ENCODE measurements around the gene BUD31. TPM values are rescaled to one million over a fixed set of nuclear protein-coding genes. Genes with fewer than 3 reads are reported as not detected.

Gene BUD31
- polyA plus RNA-seq, 12 donors, result 72.5 to 139 (median 77.8) TPM; not detected in 1

DNA sequence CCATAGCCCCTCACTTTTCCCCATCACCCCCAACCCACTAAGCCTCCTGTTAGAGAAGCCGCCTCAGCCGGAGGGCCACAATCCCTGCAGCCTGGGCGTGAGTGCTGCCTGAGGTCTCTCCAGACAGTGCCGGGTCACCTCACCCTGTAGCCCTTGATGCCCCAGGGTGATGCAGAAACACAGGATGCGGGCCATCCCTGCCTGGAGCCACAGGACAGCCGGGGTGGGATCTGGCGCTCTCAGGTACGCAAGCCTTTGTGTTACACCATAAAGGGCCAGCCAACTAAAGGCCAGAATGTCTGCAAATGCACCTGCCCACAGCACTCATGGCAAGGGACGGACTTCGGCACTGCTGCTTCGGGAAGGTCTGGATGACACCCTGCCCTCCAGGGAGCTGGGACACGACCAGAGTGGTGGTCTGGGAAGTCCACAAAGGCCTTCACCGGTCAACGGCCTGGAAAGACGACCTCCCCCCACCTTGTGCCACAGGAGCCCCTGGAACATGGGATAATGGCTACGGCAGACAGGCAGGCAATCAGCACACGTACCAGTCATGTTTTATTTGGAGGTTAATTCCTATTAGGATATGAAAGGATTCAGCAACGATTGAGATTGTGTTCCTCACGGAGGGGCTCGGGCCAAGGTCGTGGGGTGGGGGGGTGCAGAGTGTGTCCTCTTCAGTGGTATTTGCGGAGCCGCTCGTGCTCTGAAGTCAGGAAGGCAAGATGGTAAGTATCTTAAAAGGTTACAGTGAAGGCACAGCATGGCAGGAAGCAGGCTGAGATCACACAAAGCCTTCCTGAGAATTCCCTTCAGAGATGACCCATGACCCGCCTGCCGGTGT is 49.1 kb downstream of the BUD31 start:
- no peak for DNase-seq

DNA sequence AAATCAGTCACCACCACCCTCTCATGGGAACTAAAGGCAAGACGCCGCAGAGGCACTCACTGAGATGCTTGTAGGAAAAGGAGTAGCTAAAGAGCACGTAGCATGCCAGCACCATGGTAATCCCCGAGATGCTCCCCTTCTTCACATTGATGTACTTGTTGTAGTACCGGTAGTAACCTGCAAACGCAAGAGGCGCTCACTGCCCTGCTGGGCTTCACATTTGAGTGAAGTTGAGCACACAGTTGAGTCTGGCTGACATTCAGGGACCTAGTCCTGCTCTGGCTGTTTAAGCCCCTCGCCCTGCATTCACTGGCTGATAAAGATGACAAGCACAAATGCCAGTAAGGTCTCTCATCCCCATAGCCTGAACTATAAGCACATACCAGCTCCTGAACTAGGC is 50.3 kb downstream of the BUD31 start:
- no peak for DNase-seq

DNA sequence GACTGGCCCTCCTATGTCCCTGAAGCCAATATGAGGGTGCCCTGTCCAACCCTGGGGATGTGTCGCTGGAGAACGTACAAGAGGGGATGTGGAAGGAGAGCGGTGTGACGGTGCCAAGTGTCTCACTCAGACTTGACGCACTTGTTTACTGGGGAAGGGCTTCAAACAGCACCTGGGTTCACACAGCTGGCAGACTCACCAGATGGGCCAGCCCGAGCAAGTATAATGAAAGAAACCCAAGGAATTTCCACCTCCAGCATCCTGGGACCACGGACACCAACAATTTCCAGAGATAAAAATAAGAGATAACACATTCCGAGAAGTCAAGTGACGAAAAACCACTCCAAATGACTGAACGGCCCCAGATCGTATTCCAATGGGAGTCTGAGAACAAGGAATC is 51.9 kb downstream of the BUD31 start:
- no peak for DNase-seq

DNA sequence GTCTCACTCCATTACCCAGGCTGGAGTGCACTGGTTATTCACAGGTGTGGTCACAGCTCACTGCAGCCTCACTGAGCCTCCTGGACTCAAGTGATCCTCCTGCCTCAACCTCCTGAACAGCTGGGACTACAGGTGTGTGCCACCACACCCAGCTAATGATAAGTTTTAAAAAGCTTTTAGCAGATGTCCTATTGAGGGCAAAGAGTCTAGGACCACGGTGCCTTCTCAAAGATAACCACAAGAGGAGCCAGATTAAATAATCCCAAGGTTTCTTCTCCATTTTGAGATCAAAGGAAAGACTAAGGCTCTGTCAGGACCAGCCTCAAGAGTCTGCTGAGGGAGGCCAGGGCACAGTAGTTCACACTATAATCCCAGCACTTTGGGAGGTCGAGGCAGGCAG is 52.5 kb downstream of the BUD31 start:
- no peak for DNase-seq

DNA sequence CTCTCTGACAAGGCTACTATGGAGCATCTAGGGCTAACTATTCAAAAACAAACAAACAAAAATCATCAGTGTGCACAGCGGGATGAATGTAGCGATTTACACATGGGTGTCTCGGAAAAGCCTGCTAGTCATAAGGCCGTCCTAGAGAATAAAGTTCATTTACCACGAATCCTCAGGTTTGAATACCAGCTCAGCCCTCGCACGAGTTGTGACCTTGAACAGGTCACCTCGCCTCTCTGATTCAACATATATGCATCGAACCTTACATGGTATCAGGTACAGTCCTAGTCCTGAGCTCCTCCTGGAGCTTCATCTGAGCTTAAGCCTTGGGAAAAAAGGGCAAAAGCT is 56.6 kb downstream of the BUD31 start:
- no peak for DNase-seq

DNA sequence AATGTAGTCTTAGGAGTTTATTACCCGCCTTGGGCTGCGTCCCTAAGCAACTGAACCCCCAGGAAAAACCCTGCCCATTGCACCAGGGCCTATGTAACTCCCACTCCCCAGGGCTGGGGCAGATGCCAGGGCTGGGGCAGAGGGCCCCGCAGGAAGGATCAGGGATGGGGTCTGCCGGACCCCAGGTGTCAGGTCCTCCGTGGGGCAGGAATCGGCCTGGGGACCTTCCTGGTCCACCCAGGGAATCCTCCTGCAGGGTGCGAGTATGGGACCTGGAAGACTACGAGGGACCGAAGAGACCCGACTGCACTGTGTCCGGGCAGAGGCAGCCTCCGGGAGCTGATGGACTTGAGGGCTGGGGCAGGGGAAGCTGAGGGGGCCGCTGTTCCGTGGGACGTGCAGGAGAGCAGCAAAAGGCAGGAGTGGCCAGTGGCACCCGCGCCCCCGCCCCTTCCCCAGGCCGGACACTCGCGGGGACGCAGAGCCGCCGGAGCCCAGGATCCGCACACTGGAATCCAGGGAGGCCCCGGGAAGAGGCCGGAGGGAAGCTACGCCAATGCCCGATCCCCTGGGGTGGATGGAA is 59.7 kb downstream of the BUD31 start:
- no peak for DNase-seq

Other genes starting within 250 kb of the BUD31 start
- not detected for gene KPNA7, start 200.9 kb upstream of the BUD31 start, polyA plus RNA-seq (ENCODE audit: insufficient read length in 12 of 12)
- under 1 TPM in 9 of 12 donors, not detected in 3; 0.12 to 0.49 (median 0.23) TPM for gene MYH16, start 136.1 kb upstream of the BUD31 start, polyA plus RNA-seq (ENCODE audit: insufficient read length in 12 of 12)
- gene ARPC1A, start 83.1 kb upstream of the BUD31 start, polyA plus RNA-seq (ENCODE audit: insufficient read length in 12 of 12), result 10 to 100 TPM in 11 of 12 donors, not detected in 1; 46.1 to 84.0 (median 69.8) TPM
- 10 to 100 TPM in 11 of 12 donors, not detected in 1; 26.8 to 69.4 (median 38.6) TPM for gene ARPC1B, start 34.2 kb upstream of the BUD31 start, polyA plus RNA-seq (ENCODE audit: insufficient read length in 12 of 12)
- 100 to 1,000 TPM in 8 of 12 donors, 10 to 100 TPM in 3, not detected in 1; 89.0 to 139 (median 109) TPM for gene PDAP1, start 372 bp upstream of the BUD31 start, polyA plus RNA-seq (ENCODE audit: insufficient read length in 12 of 12)
- gene PTCD1, start 29.8 kb downstream of the BUD31 start, polyA plus RNA-seq (ENCODE audit: insufficient read length in 12 of 12), result 1 to 10 TPM in 11 of 12 donors, not detected in 1; 2.2 to 7.4 (median 3.7) TPM
- gene CPSF4, start 30.0 kb downstream of the BUD31 start, polyA plus RNA-seq (ENCODE audit: insufficient read length in 12 of 12), result 10 to 100 TPM in 11 of 12 donors, not detected in 1; 23.4 to 46.9 (median 31.5) TPM
- 100 to 1,000 TPM in 11 of 12 donors, not detected in 1; 332 to 597 (median 369) TPM for gene ATP5MF, start 57.2 kb downstream of the BUD31 start, polyA plus RNA-seq (ENCODE audit: insufficient read length in 12 of 12)
- 10 to 100 TPM in 11 of 12 donors, not detected in 1; 15.6 to 59.2 (median 30.3) TPM for gene ZNF789, start 63.9 kb downstream of the BUD31 start, polyA plus RNA-seq (ENCODE audit: insufficient read length in 12 of 12)
- 10 to 100 TPM in 5 of 12 donors, 1 to 10 TPM in 6, not detected in 1; 8.2 to 47.3 (median 9.8) TPM for gene ZNF394, start 91.3 kb downstream of the BUD31 start, polyA plus RNA-seq (ENCODE audit: insufficient read length in 12 of 12)
- gene ZKSCAN5, start 95.7 kb downstream of the BUD31 start, polyA plus RNA-seq (ENCODE audit: insufficient read length in 12 of 12), result 10 to 100 TPM in 9 of 12 donors, 1 to 10 TPM in 2, not detected in 1; 7.0 to 12.1 (median 11.1) TPM
- gene FAM200A, start 143.1 kb downstream of the BUD31 start, polyA plus RNA-seq (ENCODE audit: insufficient read length in 12 of 12), result 10 to 100 TPM in 6 of 12 donors, 1 to 10 TPM in 5, not detected in 1; 9.3 to 12.2 (median 10.5) TPM
- gene ZNF655, start 149.7 kb downstream of the BUD31 start, polyA plus RNA-seq (ENCODE audit: insufficient read length in 12 of 12), result 10 to 100 TPM in 11 of 12 donors, not detected in 1; 34.5 to 84.8 (median 45.2) TPM
- 1 to 10 TPM in 1 of 12 donors, under 1 TPM in 8, not detected in 3; 0.42 to 1.0 (median 0.87) TPM for gene TMEM225B, start 189.3 kb downstream of the BUD31 start, polyA plus RNA-seq (ENCODE audit: insufficient read length in 12 of 12)
- gene ZSCAN25, start 208.0 kb downstream of the BUD31 start, polyA plus RNA-seq (ENCODE audit: insufficient read length in 12 of 12), result 10 to 100 TPM in 10 of 12 donors, 1 to 10 TPM in 1, not detected in 1; 9.9 to 26.8 (median 11.0) TPM